ENCODE measurements around the gene LMNB1.

DNA sequence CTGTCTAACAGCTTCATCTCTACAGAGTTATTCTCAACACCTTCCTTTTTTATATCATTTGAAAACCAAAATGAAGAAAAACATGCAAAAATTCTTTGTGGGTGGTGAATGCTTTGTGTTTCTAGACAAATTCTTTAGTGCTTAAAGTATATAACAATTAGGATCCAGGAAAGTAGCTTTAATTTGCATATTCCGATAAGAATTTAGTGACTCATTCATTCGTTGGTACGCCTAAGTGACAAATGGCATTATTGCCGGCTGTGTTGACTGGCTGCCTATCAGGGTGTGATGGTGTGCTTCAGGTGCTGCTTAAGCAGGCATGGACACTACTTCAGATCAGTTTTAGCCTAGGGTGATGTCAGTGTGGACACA lies 35.2 kb downstream of the LMNB1 start:
- no peak for TF ChIP-seq POLR2AphosphoS5 (IDR thresholded peaks at IDR 0.05; ENCODE audit: low read depth, low read length)
- no peak for TF ChIP-seq CTCF (IDR thresholded peaks at IDR 0.05 in 2 of 3, conservative IDR thresholded peaks at IDR 0.05 in 1 of 3; ENCODE audit: borderline replicate concordance in 1 of 3, insufficient read depth in 1 of 3, low read depth in 2 of 3, low read length in 2 of 3)
- no peak for TF ChIP-seq EGR1 (IDR thresholded peaks at IDR 0.05; ENCODE audit: low read depth)
- TF ChIP-seq ZFX (IDR thresholded peaks at IDR 0.05), result no peak
- no peak for TF ChIP-seq POLR2A (IDR thresholded peaks at IDR 0.05; ENCODE audit: borderline replicate concordance, extremely low read depth, insufficient read depth, insufficient read length)
- TF ChIP-seq ZNF274 (IDR thresholded peaks at IDR 0.05; ENCODE audit: low read depth, low read length), result no peak
- TF ChIP-seq CEBPB (IDR thresholded peaks at IDR 0.05; ENCODE audit: low read depth), result no peak
- no peak for TF ChIP-seq EZH2 (IDR thresholded peaks at IDR 0.05)
- TF ChIP-seq REST (IDR thresholded peaks at IDR 0.05; ENCODE audit: low read depth), result no peak
